Heart right ventricle (tissue), 16 donors: ENCODE results near the gene FBLN2. TPM values are rescaled to one million over a fixed set of nuclear protein-coding genes. Genes with fewer than 3 reads are reported as not detected.

Experiments used
- ATAC-seq, 8 donors: fragments of 200-7000 bp; cut with Tn5 transposase; one replicate each; pipeline ENCODE4 v1.9.1; 2020; ENCODE audit warnings: mild to moderate bottlenecking in 8 of 8, moderate library complexity in 8 of 8, moderate number of reproducible peaks in 1 of 8
- DNase-seq, 2 donors: peaks; one replicate each; pipeline ENCODE4 v3.0.0-alpha.2; 2020
- H3K27ac ChIP-seq, 10 donors: fragments of 200-600 bp; sonication (generic) in 2 of 10; one replicate each; pipeline versions ENCODE4 v1.5.0 to v1.8.0; 2020 to 2022; ENCODE audit warnings: mild to moderate bottlenecking in 3 of 10
- H3K27me3 ChIP-seq, 7 donors: fragments of 200-600 bp; one replicate each; pipeline ENCODE4 v1.8.0; 2021 to 2022; ENCODE audit warnings: mild to moderate bottlenecking in 2 of 7
- H3K36me3 ChIP-seq, 9 donors: fragments of 200-600 bp; sonication (generic) in 1 of 9; one replicate each; pipeline versions ENCODE4 v1.5.0 to v1.8.0; 2020 to 2022; ENCODE audit warnings: mild to moderate bottlenecking in 2 of 9
- H3K4me1 ChIP-seq, 9 donors: fragments of 200-600 bp; sonication (generic) in 1 of 9; one replicate each; pipeline versions ENCODE4 v1.5.0 to v1.8.0; 2020 to 2022; ENCODE audit warnings: mild to moderate bottlenecking in 4 of 9
- H3K4me3 ChIP-seq, 10 donors: fragments of 200-600 bp; sonication (generic) in 2 of 10; one replicate each; pipeline versions ENCODE4 v1.5.0 to v1.8.0; 2020 to 2022; ENCODE audit warnings: mild to moderate bottlenecking in 7 of 10, moderate library complexity in 2 of 10
- H3K9me3 ChIP-seq, 11 donors: fragments of 200-600 bp in 10 of 11; sonication (generic) in 2 of 11; one replicate each; pipeline versions ENCODE4 v1.5.0 to v1.8.0; 2013 to 2022; ENCODE audit warnings: mild to moderate bottlenecking in 2 of 11, control low read depth in 1 of 11, moderate library complexity in 1 of 11
- CTCF ChIP-seq, 9 donors: fragments of 200-600 bp; sonication (generic) in 2 of 9; IDR thresholded peaks; one replicate each; pipeline versions ENCODE4 v1.5.0 to v1.8.0; 2021 to 2022; ENCODE audit warnings: antibody characterized with exemption in 9 of 9, mild to moderate bottlenecking in 5 of 9, moderate library complexity in 1 of 9
- WGBS, 2 donors: extraction: QIAGEN DNeasy Blood & Tissue Kit; methylation state at CpG; one replicate each; pipeline ENCODE4 v1.1.7; 2013; ENCODE audit warnings: inconsistent platforms in 1 of 2; 5-methylcytosine and 5-hydroxymethylcytosine counted together
- intact Hi-C, 10 donors: fragments of 100-400 bp; cut with DNase I; formaldehyde crosslinking; loops; one replicate each; pipeline versions ENCODE4 v1.11.1 to v1.14.2; 2022
- polyA plus RNA-seq, 2 donors: library from polyadenylated mRNA; stranded (reverse); fragments of 200-250 nt; gene quantifications; one replicate each; pipeline ENCODE4 v1.2.3, GENCODE V29; 2013
- total RNA-seq, 10 donors: library from RNA; stranded (reverse); fragmentation: NEBNext Ultra II Directional in 3 of 10; extraction: Animal tissue kit (Norgen Biotek cat#: 25700) in 3 of 10; gene quantifications; one replicate each; pipeline versions ENCODE4 v1.2.1 to v1.2.4, GENCODE V29; 2021 to 2023
- donor health status: Arrhythmogenic right ventricular cardiomyopathy.
- donor health status: ischemic (EF 13 %, LVEDD 7.1; RV severe dilation, severe dysfunction).
- donor health status: healthy with polysubstance abuse.
- donor health status: DM: no; HTN: yes; CAD: no.
- donor health status: DM: no; HTN: no; CAD: no.
- donor health status: ischemic (EF 25% LVEDD 6.9; RV normal size, moderate dysfunction).
- donor health status: ischemic (EF 25% LVEDD 5.7; RV mildly dilated, moderate dysfunction).
- donor health status: healthy.
- donor health status: DM: yes; HTN: yes; CAD: no.
- donor health status: Ischemic cardiomyopathy.
- donor health status: ischemic (EF 35%, LVEDD 5.7; RV mildly dilated, moderate dysfunction).
- donor health status: nonischemic (EF 11% LVEDD 7.7; RV severe dilation, severe dysfunction).
- donor health status: DM: yes; HTN: yes; CAD: no.
- donor health status: PGD.
- donor health status: ischemic (EF 29% LVEDD 5.4; RV normal size, mild dysfunction).
- donor health status: nonischemic (EF 23%, LVEDD 6.1; RV moderate dilation, normal function).

FBLN2 gene
- total and polyA plus RNA-seq, 12 donors = 20.7 to 78.9 (median 47.0) TPM

- no peaks in the 10 kb centered on the region for H3K9me3 ChIP-seq
- intact Hi-C loops = no loop called here
- ATAC-seq (no peak), DNase-seq (no peak)
- H3K4me3 ChIP-seq = no peak overlapping the region
- H3K27ac ChIP-seq = no peak overlapping the region
- no peaks in the 10 kb centered on the region for H3K36me3 ChIP-seq
- no peaks in the 10 kb centered on the region for H3K4me1 ChIP-seq
- no peak for TF ChIP-seq CTCF (IDR thresholded peaks at IDR 0.05)
- 76 to 77% methylated on average over 5 of the region's 5 CpGs for WGBS, 2 donors
- H3K27me3 ChIP-seq = peaks cover 0 to 78% (median 25%) of the 10 kb centered on the region in 7 donors
These were observed 136.8 kb downstream of the FBLN2 start for GRCh38 chr3:13685721-13686120.

- TF ChIP-seq CTCF (IDR thresholded peaks at IDR 0.05) = no peak
- Histone ChIP-seq H3K4me3 (no peak overlapping the region), H3K36me3 (no peaks in the 10 kb centered on the region), H3K27me3 (peaks cover 0 to 75% (median 18%) of the 10 kb centered on the region in 7 donors), H3K9me3 (no peaks in the 10 kb centered on the region), H3K27ac (no peak overlapping the region), H3K4me1 (no peaks in the 10 kb centered on the region)
- DNase-seq (no peak), ATAC-seq (no peak)
- 63 to 71% methylated on average over 10 of the region's 10 CpGs for WGBS, 2 donors
- intact Hi-C loops = no loop called here
These were observed 137.6 kb downstream of the FBLN2 start for GRCh38 chr3:13686367-13687160.

- TF ChIP-seq CTCF (IDR thresholded peaks at IDR 0.05) = no peak
- H3K4me3 ChIP-seq = no peak overlapping the region
- DNase-seq = no peak
These were observed 138.6 kb downstream of the FBLN2 start for GRCh38 chr3:13687517-13687943.

More at GRCh38 chr3:13687517-13687943, 138.6 kb downstream of the FBLN2 start:
- WGBS, 2 donors = 18 to 23% methylated on average over 5 of the region's 5 CpGs
- peaks cover 0 to 68% (median 19%) of the 10 kb centered on the region in 7 donors for H3K27me3 ChIP-seq
- intact Hi-C loops = no loop called here
- no peaks in the 10 kb centered on the region for H3K36me3 ChIP-seq
- no peaks in the 10 kb centered on the region for H3K4me1 ChIP-seq
- peaks cover 0 to 4% (median 0%) of the 10 kb centered on the region in 11 donors for H3K9me3 ChIP-seq
- H3K27ac ChIP-seq = no peak overlapping the region
- no peak for ATAC-seq

Other genes with a start within 250 kb of the FBLN2 start
- 1 to 10 TPM; 1.6 to 7.2 (median 2.5) TPM for gene NUP210, start 128.8 kb upstream of the FBLN2 start, total RNA-seq
- gene NUP210, start 128.8 kb upstream of the FBLN2 start, polyA plus RNA-seq = 1 to 10 TPM in 1 of 2 donors, under 1 TPM in 1; 0.84 to 3.4 TPM
- gene HDAC11, start 68.8 kb upstream of the FBLN2 start, total RNA-seq = 10 to 100 TPM; 26.6 to 46.0 (median 33.7) TPM
- gene HDAC11, start 68.8 kb upstream of the FBLN2 start, polyA plus RNA-seq = 10 to 100 TPM; 15.9 to 21.7 TPM